Natural killer cell (primary cell): ENCODE measurements around the gene ABHD14A. TPM values are rescaled to one million over a fixed set of nuclear protein-coding genes. Genes with fewer than 3 reads are reported as not detected.

Experiments
- ATAC-seq, 3 donors: fragments of 150-1000 bp in 2 of 3; fragments of 200-7000 bp in 1 of 3; cut with Tn5 transposase; 1 replicate in 1 of 3; 2 replicates in 2 of 3; pipeline ENCODE4 v1.10.0; 2021; ENCODE audit warnings: mild to moderate bottlenecking in 2 of 3, moderate library complexity in 2 of 3
- DNase-seq, 2 donors: peaks; one replicate each; pipeline versions ENCODE4 v3.0.0 to v3.0.0-alpha.2; 2013 to 2021; ENCODE audit warnings: mixed read lengths in 1 of 2
- H3K27ac ChIP-seq: one replicate; pipeline ENCODE4 v1.5.1; 2013; ENCODE audit warnings: mild to moderate bottlenecking, low read length
- H3K27me3 ChIP-seq: one replicate; pipeline ENCODE4 v1.6.1; 2013; ENCODE audit warnings: low read length; ENCODE audit not compliant: control insufficient read depth, insufficient read depth
- H3K36me3 ChIP-seq: one replicate; pipeline ENCODE4 v1.6.1; 2013; ENCODE audit warnings: low read length; ENCODE audit not compliant: control insufficient read depth, insufficient read depth
- H3K4me1 ChIP-seq: one replicate; pipeline ENCODE4 v1.6.1; 2013; ENCODE audit warnings: low read length; ENCODE audit not compliant: control insufficient read depth, insufficient read depth
- H3K4me3 ChIP-seq: one replicate; pipeline ENCODE4 v1.5.1; 2013; ENCODE audit warnings: low read length
- H3K9me3 ChIP-seq: one replicate; pipeline ENCODE4 v1.6.1; 2013; ENCODE audit warnings: low read length; ENCODE audit not compliant: control insufficient read depth, insufficient read depth
- H3K27ac Mint-ChIP-seq, 2 donors: one replicate each; pipeline ENCODE4 v1.8.0; 2022; ENCODE audit warnings: mild to moderate bottlenecking in 2 of 2, mixed read lengths in 2 of 2, moderate library complexity in 1 of 2
- H3K27me3 Mint-ChIP-seq, 2 donors: one replicate each; pipeline ENCODE4 v1.8.0; 2022; ENCODE audit warnings: low read depth in 2 of 2, mixed read lengths in 2 of 2
- H3K36me3 Mint-ChIP-seq: one replicate; pipeline ENCODE4 v1.8.0; 2022; ENCODE audit warnings: mixed read lengths
- H3K4me1 Mint-ChIP-seq, 2 donors: one replicate each; pipeline ENCODE4 v1.8.0; 2022; ENCODE audit warnings: mixed read lengths in 2 of 2
- H3K4me3 Mint-ChIP-seq: one replicate; pipeline ENCODE4 v1.8.0; 2022; ENCODE audit warnings: mild to moderate bottlenecking, moderate library complexity, mixed read lengths
- H3K9me3 Mint-ChIP-seq, 2 donors: one replicate each; pipeline ENCODE4 v1.8.0; 2022; ENCODE audit warnings: mixed read lengths in 2 of 2
- CTCF ChIP-seq: fragments of 200-600 bp; IDR thresholded peaks from one replicate; pipeline ENCODE4 v1.8.0; 2022; ENCODE audit warnings: antibody characterized with exemption
- WGBS: methylation state at CpG from one replicate; pipeline ENCODE4 v1.1.7; 2013; ENCODE audit warnings: missing lambda C conversion rate; ENCODE audit not compliant: insufficient coverage; 5-methylcytosine and 5-hydroxymethylcytosine counted together
- intact Hi-C: fragments of 100-400 bp; cut with micrococcal nuclease; formaldehyde crosslinking; loops from one replicate; pipeline ENCODE4 v1.14.2; 2022
- total RNA-seq, 4 donors: library from RNA; stranded (reverse); fragments of 120-200 nt in 1 of 4; gene quantifications; one replicate each; pipeline versions ENCODE4 v1.2.3 to v1.2.4, GENCODE V29; 2013 to 2022

The ABHD14A gene
- total RNA-seq, 3 donors from 2014 or later (not counting 1 experiment from before 2014, with no cell fraction given): 12.0 to 14.7 (median 13.4) TPM

DNA sequence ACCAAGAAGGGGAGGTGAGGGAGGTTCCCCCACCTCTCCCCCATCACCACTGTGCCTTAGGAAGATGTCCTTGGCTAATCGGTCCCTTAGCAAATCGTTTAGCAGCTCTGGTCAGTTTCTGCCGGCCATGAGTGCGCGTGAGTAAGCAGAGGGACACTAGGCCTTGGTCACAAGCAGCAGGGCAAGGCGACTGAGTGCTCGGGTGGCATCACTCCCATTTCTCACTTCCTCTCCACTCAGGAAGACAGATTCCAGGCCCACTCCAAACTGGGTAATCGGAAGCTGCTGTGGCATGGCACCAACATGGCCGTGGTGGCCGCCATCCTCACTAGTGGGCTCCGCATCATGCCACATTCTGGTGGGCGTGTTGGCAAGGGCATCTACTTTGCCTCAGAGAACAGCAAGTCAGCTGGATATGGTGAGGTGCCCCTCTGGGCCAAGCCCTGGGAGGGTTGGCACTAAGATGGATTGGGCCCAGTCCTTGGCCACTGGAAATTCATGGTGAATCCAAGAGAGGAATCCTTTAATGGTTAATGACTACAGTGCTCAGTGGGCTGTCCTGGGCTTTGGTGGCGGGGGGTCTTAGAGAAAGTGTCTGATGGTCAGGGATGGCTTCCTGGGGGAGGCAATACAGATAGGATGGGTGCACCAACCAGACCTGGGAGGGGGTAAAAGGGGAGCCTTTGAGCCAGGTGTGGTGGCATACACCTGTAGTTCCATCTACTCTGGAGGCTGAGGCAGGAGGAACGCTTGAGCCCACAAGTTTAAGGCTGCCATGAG is 28.7 kb upstream of the ABHD14A start:
- H3K9me3 Mint-ChIP-seq: no peaks in the 10 kb centered on the region

GRCh38 chr3:51946796-51947195 is 28.1 kb upstream of the ABHD14A start:
- no peaks in the 10 kb centered on the region for H3K9me3 Mint-ChIP-seq
- Histone ChIP-seq H3K4me1 (peaks cover 19% of the 10 kb centered on the region), H3K27me3 (no peaks in the 10 kb centered on the region), H3K36me3 (no peaks in the 10 kb centered on the region), H3K4me3 (no peak overlapping the region), H3K9me3 (no peaks in the 10 kb centered on the region), H3K27ac (no peak overlapping the region)
- DNase-seq (no peak), ATAC-seq (no peak)
- intact Hi-C loops: no loop called here
- 85% methylated on average over 4 of the region's 4 CpGs for WGBS
- peaks cover 11 to 18% of the 10 kb centered on the region in 2 donors for H3K4me1 Mint-ChIP-seq
- H3K4me3 Mint-ChIP-seq: no peak overlapping the region
- no peaks in the 10 kb centered on the region for H3K36me3 Mint-ChIP-seq
- no peak overlapping the region for H3K27ac Mint-ChIP-seq
- H3K27me3 Mint-ChIP-seq: no peaks in the 10 kb centered on the region
- TF ChIP-seq CTCF: no peak

More for the DNA sequence above, 28.7 kb upstream of the ABHD14A start:
- H3K4me1 Mint-ChIP-seq: peaks cover 15 to 25% of the 10 kb centered on the region in 2 donors
- Histone ChIP-seq H3K27ac (no peak overlapping the region), H3K9me3 (no peaks in the 10 kb centered on the region), H3K36me3 (no peaks in the 10 kb centered on the region), H3K4me3 (no peak overlapping the region), H3K27me3 (no peaks in the 10 kb centered on the region), H3K4me1 (peaks cover 24% of the 10 kb centered on the region)
- no peak overlapping the region for H3K4me3 Mint-ChIP-seq
- no peak overlapping the region for H3K27ac Mint-ChIP-seq
- DNase-seq (no peak), ATAC-seq (no peak)
- H3K27me3 Mint-ChIP-seq: no peaks in the 10 kb centered on the region
- TF ChIP-seq CTCF: no peak
- intact Hi-C loops: no loop called here
- WGBS: 96% methylated on average over 14 of the region's 14 CpGs
- H3K36me3 Mint-ChIP-seq: no peaks in the 10 kb centered on the region

DNA sequence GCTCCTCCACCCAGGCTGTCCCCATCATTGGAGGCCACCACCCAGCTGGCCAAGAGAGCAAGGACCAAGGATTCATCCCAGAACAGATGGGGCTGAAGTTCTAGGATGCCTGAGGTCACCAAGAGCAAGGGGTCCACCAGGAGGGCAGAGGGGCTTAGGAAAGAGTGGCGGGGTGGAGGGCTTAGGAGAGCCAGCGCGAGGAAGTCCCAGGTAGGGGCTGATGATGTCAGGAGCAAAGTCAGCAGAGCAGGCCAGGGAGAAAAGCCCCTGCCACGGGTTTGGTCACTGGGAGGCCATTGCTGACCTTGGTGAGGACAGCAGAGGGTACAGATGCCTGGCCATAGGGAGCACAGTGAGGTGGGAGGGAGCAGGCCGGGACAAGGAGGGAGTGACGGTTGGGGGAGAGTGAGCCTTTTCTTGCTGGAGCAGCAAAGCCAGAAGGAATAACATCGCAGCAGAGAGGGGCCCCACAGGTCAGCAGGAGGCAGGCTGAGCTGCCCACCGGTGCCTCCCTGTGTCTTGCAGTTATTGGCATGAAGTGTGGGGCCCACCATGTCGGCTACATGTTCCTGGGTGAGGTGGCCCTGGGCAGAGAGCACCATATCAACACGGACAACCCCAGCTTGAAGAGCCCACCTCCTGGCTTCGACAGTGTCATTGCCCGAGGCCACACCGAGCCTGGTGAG is 27.5 kb upstream of the ABHD14A start:
- WGBS: 89% methylated on average over 13 of the region's 13 CpGs

More for the DNA sequence above, 27.5 kb upstream of the ABHD14A start:
- Mint-ChIP-seq H3K27ac (no peak overlapping the region), H3K36me3 (no peaks in the 10 kb centered on the region), H3K9me3 (no peaks in the 10 kb centered on the region), H3K4me3 (no peak overlapping the region), H3K27me3 (peaks cover 0 to 3% of the 10 kb centered on the region in 2 donors), H3K4me1 (peaks cover 5 to 12% of the 10 kb centered on the region in 2 donors)
- Histone ChIP-seq H3K9me3 (no peaks in the 10 kb centered on the region), H3K4me3 (no peak overlapping the region), H3K27me3 (no peaks in the 10 kb centered on the region), H3K4me1 (peaks cover 16% of the 10 kb centered on the region), H3K36me3 (no peaks in the 10 kb centered on the region), H3K27ac (no peak overlapping the region)
- ATAC-seq: no peak
- intact Hi-C loops: no loop called here
- no peak for TF ChIP-seq CTCF
- no peak for DNase-seq
